H54 (cell line): Measurements from ENCODE around the gene S100A9.
"Not testable (repeated sequence)": the region's sequence is repeated elsewhere in the genome, so short reads cannot be mapped to it uniquely, and the experiment has no call there.

ENCODE experiments used
- DNase-seq: peaks from one replicate; pipeline ENCODE4 v3.0.0; 2011; ENCODE audit warnings: low spot score, mixed read lengths; ENCODE audit not compliant: insufficient read length
- FAIRE-seq: peaks from 3 replicates; lab custom pipeline; 2011; peaks lifted over from hg19 to GRCh38; lab: Jason Lieb, UNC
- POLR2A ChIP-seq: IDR thresholded peaks from 2 replicates; pipeline ENCODE4 v1.6.1; 2011; ENCODE audit warnings: low read depth, mild to moderate bottlenecking, low read length

Gene S100A9

GRCh38 chr1:153339802-153340201, 17.9 kb upstream of the S100A9 start:
- TF ChIP-seq POLR2A = no peak
- no peak for FAIRE-seq
- no peak for DNase-seq

DNA sequence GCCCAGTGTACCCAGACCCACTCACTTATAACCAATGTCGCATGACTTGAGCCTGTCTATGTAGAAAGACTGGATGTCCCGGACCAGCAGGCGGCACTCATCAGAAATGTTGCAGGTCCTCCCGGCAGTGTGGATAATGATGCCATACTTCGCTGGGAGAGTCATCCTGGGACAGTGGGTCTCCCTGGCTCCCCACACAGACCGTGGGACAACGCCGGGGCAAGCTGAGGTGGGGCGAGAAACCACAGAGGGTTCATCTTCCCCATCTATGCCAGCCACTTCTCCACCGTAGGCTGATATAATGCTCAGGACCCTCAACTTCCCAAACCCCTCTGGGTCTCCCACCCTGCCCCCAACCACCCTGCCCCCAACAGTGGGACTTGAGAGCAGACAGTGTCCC, 17.3 kb upstream of the S100A9 start:
- no peak for DNase-seq
- no peak for FAIRE-seq
- TF ChIP-seq POLR2A = no peak

- no peak for TF ChIP-seq POLR2A
- no peak for FAIRE-seq
- DNase-seq = no peak
These were observed 16.2 kb upstream of the S100A9 start for GRCh38 chr1:153341431-153341934.

DNA sequence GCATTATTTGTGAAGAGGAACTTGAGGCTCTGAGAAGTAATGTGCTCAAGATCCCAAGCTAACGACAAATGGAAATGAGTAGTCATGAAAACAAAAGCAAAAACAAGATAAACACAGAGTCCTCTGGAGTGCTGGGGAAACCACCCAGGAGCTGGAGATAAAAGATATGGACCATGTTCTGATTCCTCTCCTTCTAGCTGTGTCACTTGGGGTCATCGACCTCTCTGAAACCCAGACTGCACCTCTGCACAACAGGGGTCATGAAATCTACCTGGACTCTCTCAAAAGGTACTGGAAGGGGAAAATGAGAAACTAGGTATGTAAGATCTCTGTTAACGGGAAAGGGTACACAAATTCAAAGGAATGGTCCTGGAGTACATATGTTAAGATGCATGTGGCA, 15.5 kb upstream of the S100A9 start:
- no peak for FAIRE-seq
- DNase-seq = no peak
- TF ChIP-seq POLR2A = no peak

GRCh38 chr1:153343040-153343681, 14.5 kb upstream of the S100A9 start:
- no peak for TF ChIP-seq POLR2A
- FAIRE-seq (no peak), DNase-seq (no peak)

GRCh38 chr1:153343811-153344717, 13.6 kb upstream of the S100A9 start:
- no peak for TF ChIP-seq POLR2A
- DNase-seq = no peak
- no peak for FAIRE-seq

DNA sequence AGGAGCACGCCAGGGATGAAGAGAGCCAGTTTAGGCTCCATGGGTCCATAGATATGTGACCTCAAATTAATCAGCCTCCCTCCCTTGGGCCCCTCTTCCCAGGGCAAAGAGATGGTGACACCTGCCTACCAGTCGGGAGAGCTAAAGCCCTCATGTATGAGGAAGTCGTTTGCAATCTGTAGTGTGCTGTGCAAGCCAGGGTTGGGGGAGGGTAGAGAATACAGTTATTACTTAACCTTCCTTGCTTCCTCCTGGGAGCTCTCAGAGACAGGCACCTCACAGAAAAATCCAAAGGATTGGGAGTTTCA, 13.0 kb upstream of the S100A9 start:
- DNase-seq (no peak), FAIRE-seq (no peak)
- TF ChIP-seq POLR2A = no peak

DNA sequence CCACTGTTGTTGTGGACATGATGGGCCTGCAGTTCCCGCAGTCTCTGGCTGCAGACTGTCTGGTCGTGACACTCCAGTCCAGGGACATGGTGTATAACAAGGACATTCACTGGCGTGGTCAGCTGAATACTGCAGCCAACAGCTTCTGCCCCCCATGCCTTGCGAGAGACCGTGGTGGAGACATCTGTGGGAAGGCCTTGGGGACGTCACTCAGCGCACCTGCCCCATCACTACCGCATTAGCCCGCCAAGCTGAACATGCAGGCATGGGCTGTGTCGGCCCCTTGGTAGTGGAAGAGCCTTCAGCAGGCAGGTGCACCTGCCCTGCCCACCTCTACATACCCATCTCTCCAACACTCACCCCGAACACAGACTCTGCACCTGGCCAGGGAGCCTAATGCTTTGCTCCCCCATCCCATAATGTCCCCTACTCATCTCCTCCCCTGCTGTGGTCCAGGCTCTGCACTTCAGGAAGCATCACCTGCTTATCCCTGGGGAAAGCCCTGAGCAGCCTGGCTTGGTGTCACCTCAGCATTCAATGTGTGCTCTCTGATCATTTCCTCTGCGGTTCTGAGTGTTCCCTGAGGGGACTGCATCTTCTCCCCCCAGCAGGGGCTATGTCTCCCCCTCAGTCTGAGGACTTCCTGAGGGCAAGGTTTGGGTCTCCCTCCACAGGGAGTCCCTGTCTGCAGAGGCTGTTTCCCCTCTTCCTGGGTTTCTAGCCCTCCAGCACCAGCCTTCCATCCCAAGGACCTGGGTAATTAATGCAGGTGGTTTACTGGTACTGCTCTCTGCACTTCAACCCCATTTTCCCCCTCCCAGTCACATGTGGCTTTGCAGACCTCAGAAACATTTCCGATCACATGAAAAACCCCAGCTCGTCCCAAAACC, 12.2 kb upstream of the S100A9 start:
- DNase-seq = no peak
- no peak for FAIRE-seq
- no peak; the same call in 1 of the 2 replicates for TF ChIP-seq POLR2A

DNA sequence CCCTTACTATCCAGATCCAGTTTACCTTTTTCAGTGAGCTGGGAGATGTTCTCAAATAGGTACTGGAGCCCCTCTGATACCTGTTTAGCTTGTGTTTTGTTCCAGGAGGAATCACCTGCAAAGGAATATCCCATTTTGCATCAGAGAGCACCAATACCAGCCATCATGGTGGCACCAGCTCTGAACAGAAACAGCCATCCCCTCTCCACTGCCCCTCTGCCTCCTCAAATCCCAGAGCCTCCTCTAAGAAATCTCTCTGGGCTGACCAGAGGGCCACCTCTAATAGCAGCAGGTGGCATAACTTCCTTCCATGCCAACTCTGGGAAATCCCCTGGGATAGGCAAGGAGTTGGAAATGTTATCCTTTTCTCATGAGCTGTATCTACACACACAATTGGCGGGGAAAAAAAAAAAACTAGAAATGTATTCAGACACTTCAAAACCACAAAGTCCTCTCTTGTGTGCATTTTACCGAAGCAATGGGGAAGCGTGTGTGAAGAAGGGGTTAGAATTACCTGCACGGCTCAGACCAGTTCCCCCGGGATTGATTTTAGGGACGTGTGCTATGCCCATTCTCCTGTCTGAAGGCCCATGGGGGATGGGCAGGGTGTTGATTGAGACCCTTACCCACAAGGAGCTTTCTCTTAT, 11.5 kb upstream of the S100A9 start:
- no peak for TF ChIP-seq POLR2A
- DNase-seq (no peak), FAIRE-seq (no peak)

GRCh38 chr1:153347049-153347448, 10.6 kb upstream of the S100A9 start:
- not testable (repeated sequence) for FAIRE-seq, DNase-seq

GRCh38 chr1:153347856-153348255, 9.8 kb upstream of the S100A9 start:
- FAIRE-seq (no peak), DNase-seq (no peak)
- TF ChIP-seq POLR2A = no peak

DNA sequence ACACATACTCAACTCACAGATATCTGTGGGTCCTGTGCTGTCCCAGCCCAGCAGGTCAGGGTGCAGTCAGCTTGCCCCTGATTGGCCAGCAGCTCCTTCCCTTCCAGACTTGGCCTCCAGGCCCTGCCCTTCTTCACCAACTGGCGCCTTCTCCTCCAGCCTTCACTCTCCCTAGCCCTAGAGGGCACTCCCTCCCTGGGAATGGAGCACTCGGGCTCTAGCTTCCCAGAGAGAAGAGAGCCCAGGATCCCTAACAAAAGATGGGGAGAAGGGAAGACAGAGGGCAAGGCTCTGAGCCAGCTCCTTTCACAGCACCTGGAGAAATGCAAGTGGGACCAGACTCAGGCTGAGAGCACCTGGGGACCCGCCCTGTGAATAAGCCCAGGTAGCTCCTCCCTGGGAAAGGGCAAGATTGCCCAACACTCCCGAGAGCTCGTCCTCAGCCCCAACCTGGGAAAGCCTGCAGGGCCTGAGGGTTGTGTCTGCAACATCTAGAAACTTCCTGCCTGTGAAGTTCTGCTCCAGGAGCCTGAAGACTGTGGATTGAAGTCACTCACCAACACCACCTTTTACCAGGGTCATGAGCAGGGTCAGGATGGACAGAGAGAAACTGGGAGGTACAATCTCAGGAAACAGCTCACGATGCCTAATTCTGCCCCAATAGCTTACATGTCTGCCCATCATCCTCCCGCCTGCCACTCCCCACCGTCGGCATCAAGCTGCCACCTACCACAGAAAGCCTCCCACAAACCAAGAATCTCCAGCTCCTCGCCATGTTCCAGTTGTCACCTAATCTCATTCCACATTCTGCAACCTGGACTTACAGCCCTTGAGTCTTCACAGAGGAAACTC, 8.9 kb upstream of the S100A9 start, which contains the start of gene PGLYRP4:
TSS of gene PGLYRP4 (minus strand) at position 331 of the 852 bp plus-strand sequence. CDS start 909 bp downstream, outside the sequence.
- DNase-seq = no peak
- no peak for TF ChIP-seq POLR2A
- no peak for FAIRE-seq
